Liver (tissue), 9 donors: ENCODE data around the gene CEACAM6. TPM values are rescaled to one million over a fixed set of nuclear protein-coding genes. Genes with fewer than 3 reads are reported as not detected.

Source experiments
- DNase-seq: peaks from one replicate; pipeline ENCODE4 v3.0.0-alpha.2; 2017; ENCODE audit warnings: low spot score
- H3K27ac ChIP-seq, 2 donors: one replicate each; pipeline ENCODE4 v1.7.0; 2013; ENCODE audit warnings: inconsistent platforms in 2 of 2, low read length in 2 of 2, control low read depth in 1 of 2, low read depth in 1 of 2, mild to moderate bottlenecking in 1 of 2
- H3K27me3 ChIP-seq, 4 donors: one replicate each; pipeline versions ENCODE4 v1.6.1 to v1.7.0; 2013; ENCODE audit warnings: low read length in 3 of 4, inconsistent platforms in 1 of 4, mild to moderate bottlenecking in 1 of 4, moderate library complexity in 1 of 4; ENCODE audit not compliant: control insufficient read depth in 4 of 4, insufficient read depth in 4 of 4
- H3K36me3 ChIP-seq, 4 donors: one replicate each; pipeline versions ENCODE4 v1.6.1 to v1.7.0; 2013; ENCODE audit warnings: low read length in 3 of 4, mild to moderate bottlenecking in 3 of 4, low read depth in 1 of 4, moderate library complexity in 1 of 4; ENCODE audit not compliant: control insufficient read depth in 4 of 4, insufficient read depth in 3 of 4
- H3K4me1 ChIP-seq, 4 donors: one replicate each; pipeline versions ENCODE4 v1.6.1 to v1.7.0; 2013; ENCODE audit warnings: low read length in 3 of 4, mild to moderate bottlenecking in 3 of 4, moderate library complexity in 1 of 4; ENCODE audit not compliant: control insufficient read depth in 4 of 4, insufficient read depth in 4 of 4
- H3K4me3 ChIP-seq, 3 donors: one replicate each; pipeline versions ENCODE4 v1.6.1 to v1.7.0; 2013; ENCODE audit warnings: low read length in 3 of 3, control low read depth in 1 of 3, low read depth in 1 of 3, mild to moderate bottlenecking in 1 of 3
- H3K9ac ChIP-seq, 2 donors: one replicate each; pipeline ENCODE4 v1.7.0; 2013; ENCODE audit warnings: low read length in 2 of 2, mild to moderate bottlenecking in 2 of 2, moderate library complexity in 2 of 2, control low read depth in 1 of 2, low read depth in 1 of 2
- H3K9me3 ChIP-seq, 4 donors: one replicate each; pipeline versions ENCODE4 v1.6.1 to v1.7.0; 2013; ENCODE audit warnings: low read length in 3 of 4; ENCODE audit not compliant: control insufficient read depth in 4 of 4
- ATF3 ChIP-seq: IDR thresholded peaks from 2 replicates; pipeline ENCODE4 v1.6.1; 2016; ENCODE audit warnings: antibody characterized with exemption
- EGR1 ChIP-seq, 2 donors: IDR thresholded peaks; 2 replicates each; pipeline ENCODE4 v1.6.1; 2016 to 2018; ENCODE audit warnings: antibody characterized with exemption in 2 of 2, low read depth in 2 of 2
- FOXA2 ChIP-seq: IDR thresholded peaks from 2 replicates; pipeline ENCODE4 v1.6.1; 2016; ENCODE audit warnings: antibody characterized with exemption
- HNF4A ChIP-seq, 2 donors: conservative IDR thresholded peaks; 2 replicates each; pipeline ENCODE4 v1.6.1; 2016; ENCODE audit warnings: antibody characterized with exemption in 2 of 2, mild to moderate bottlenecking in 2 of 2
- HNF4G ChIP-seq: IDR thresholded peaks from 2 replicates; pipeline ENCODE4 v1.6.1; 2016; ENCODE audit warnings: antibody characterized with exemption
- JUND ChIP-seq, 2 donors: IDR thresholded peaks; 2 replicates each; pipeline ENCODE4 v1.6.1; 2016; ENCODE audit warnings: antibody characterized with exemption in 2 of 2
- NR2F2 ChIP-seq: IDR thresholded peaks from 2 replicates; pipeline ENCODE4 v1.6.1; 2016; ENCODE audit warnings: antibody characterized with exemption
- RAD21 ChIP-seq, 2 donors: IDR thresholded peaks; 2 replicates each; pipeline ENCODE4 v1.6.1; 2016; ENCODE audit warnings: antibody characterized with exemption in 2 of 2, mild to moderate bottlenecking in 2 of 2
- REST ChIP-seq: IDR thresholded peaks from 2 replicates; pipeline ENCODE4 v1.6.1; 2016; ENCODE audit warnings: antibody characterized with exemption, mild to moderate bottlenecking
- TAF1 ChIP-seq: conservative IDR thresholded peaks from 2 replicates; pipeline ENCODE4 v1.6.1; 2016; ENCODE audit warnings: antibody characterized with exemption, mild to moderate bottlenecking
- YY1 ChIP-seq: IDR thresholded peaks from 2 replicates; pipeline ENCODE4 v1.6.1; 2016; ENCODE audit warnings: antibody characterized with exemption, mild to moderate bottlenecking
- ZBTB33 ChIP-seq: IDR thresholded peaks from 2 replicates; pipeline ENCODE4 v1.6.1; 2016; ENCODE audit warnings: antibody characterized with exemption
- WGBS: extraction: QIAGEN DNeasy Blood & Tissue Kit; methylation state at CpG from one replicate; pipeline ENCODE4 v1.1.7; 2013; 5-methylcytosine and 5-hydroxymethylcytosine counted together
- polyA plus RNA-seq, 2 donors: library from polyadenylated mRNA; stranded (reverse) in 1 of 2; unstranded in 1 of 2; fragments of 200-250 nt in 1 of 2; fragments of >200 nt in 1 of 2; fragmentation: Nextera tagmentation in 1 of 2; extraction: Ambion mirVana in 1 of 2; gene quantifications; one replicate each; pipeline versions ENCODE4 v1.2.1 to v1.2.3, GENCODE V29; 2013 to 2015
- total RNA-seq, 2 donors: library from RNA; depleted of rRNA; stranded (reverse); fragments of >200 nt; gene quantifications; one replicate each; pipeline ENCODE4 v1.2.3, GENCODE V29; 2014
- donor health status: healthy.
- donor health status: healthy.
- donor health status: healthy.
- donor health status: healthy.
- donor health status: healthy.

Gene CEACAM6
- total and polyA plus RNA-seq, 4 donors, result 0.08 to 2.4 (median 0.28) TPM; not detected in 1

- DNase-seq, result no peak
- Histone ChIP-seq H3K9ac (no peak overlapping the region), H3K4me3 (no peak overlapping the region), H3K27ac (no peak overlapping the region), H3K36me3 (no peaks in the 10 kb centered on the region), H3K27me3 (no peaks in the 10 kb centered on the region), H3K9me3 (peaks cover 0 to 3% (median 0%) of the 10 kb centered on the region in 4 donors), H3K4me1 (no peaks in the 10 kb centered on the region)
- TF ChIP-seq EGR1 (IDR thresholded peaks at IDR 0.05; ENCODE audit: low read depth in 2 of 2) (no peak), ZBTB33 (no peak), FOXA2 (no peak)
- WGBS, result 58% methylated on average over 9 of the region's 9 CpGs
These were observed 44.2 kb downstream of the CEACAM6 start for GRCh38 chr19:41799444-41800000.

- DNase-seq, result no peak
- 70% methylated on average over 4 of the region's 4 CpGs for WGBS
These were observed 45.7 kb downstream of the CEACAM6 start for GRCh38 chr19:41801031-41801430.

More at GRCh38 chr19:41801031-41801430, 45.7 kb downstream of the CEACAM6 start:
- H3K4me3 ChIP-seq, result no peak overlapping the region
- no peaks in the 10 kb centered on the region for H3K36me3 ChIP-seq
- no peaks in the 10 kb centered on the region for H3K27me3 ChIP-seq
- H3K9me3 ChIP-seq, result peaks cover 0 to 3% (median 0%) of the 10 kb centered on the region in 4 donors
- no peak overlapping the region for H3K9ac ChIP-seq
- no peaks in the 10 kb centered on the region for H3K4me1 ChIP-seq
- peak overlapping the region; percentile 37 to 69 for H3K27ac ChIP-seq
- TF ChIP-seq FOXA2, result no peak
- TF ChIP-seq ATF3, result no peak
- no peak for TF ChIP-seq REST
- TF ChIP-seq HNF4G, result no peak
- TF ChIP-seq RAD21 (IDR thresholded peaks at IDR 0.05), result no peak
- no peak for TF ChIP-seq TAF1
- no peak for TF ChIP-seq JUND (IDR thresholded peaks at IDR 0.05)
- no peak for TF ChIP-seq ZBTB33
- no peak for TF ChIP-seq HNF4A (conservative IDR thresholded peaks at IDR 0.05)
- no peak for TF ChIP-seq YY1
- TF ChIP-seq NR2F2, result no peak
